Measurements from ENCODE around the gene BTBD3.

- no peak for TF ChIP-seq CTCF (conservative IDR thresholded peaks at IDR 0.05 in 1 of 2, IDR thresholded peaks at IDR 0.05 in 1 of 2; ENCODE audit: low read depth in 1 of 2, low read length in 2 of 2)
- no peak for TF ChIP-seq EZH2 (IDR thresholded peaks at IDR 0.05; ENCODE audit: low read length, missing control alignments)
Observed at GRCh38 chr20:11906626-11907480, 10.8 kb upstream of the BTBD3 start.

All from fibroblast of lung (primary cell).